ENCODE measurements around the gene IL37. TPM values are rescaled to one million over a fixed set of nuclear protein-coding genes. Genes with fewer than 3 reads are reported as not detected.

The IL37 gene
- total RNA-seq, result not detected in 2 replicates

DNA sequence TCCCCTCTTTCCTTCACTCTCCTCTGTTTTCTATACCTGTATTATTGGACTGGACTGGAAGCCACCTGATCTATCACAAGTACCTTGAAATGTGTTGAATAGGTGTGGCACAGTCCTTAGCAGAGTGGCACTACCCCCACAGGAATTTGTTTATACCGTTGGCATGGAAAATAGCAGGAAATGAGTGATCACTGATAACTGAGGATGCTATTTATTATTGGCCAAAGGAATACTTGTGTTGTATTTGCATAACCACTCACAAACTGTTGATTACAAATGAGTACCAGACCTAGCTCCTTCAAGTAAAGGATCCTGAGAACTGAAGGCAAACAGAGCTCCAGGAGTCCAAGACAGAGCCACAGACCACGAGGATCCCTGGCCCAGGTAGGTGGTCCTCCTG, at the start of gene IL37:
IL37 (plus strand) TSS at position 301 of the 400 bp plus-strand sequence. CDS start 1,848 bp downstream, outside the sequence.

Other genes with a start within 250 kb of the IL37 start
- not detected in 2 replicates for gene NT5DC4, start 190.1 kb upstream of the IL37 start, total RNA-seq
- 3.8 and 4.5 TPM in 2 replicates for gene CKAP2L, start 146.6 kb upstream of the IL37 start, total RNA-seq
- 0.13 and 0.32 TPM in 2 replicates for gene IL1A, start 126.7 kb upstream of the IL37 start, total RNA-seq
- 0.25 and 0.32 TPM in 2 replicates for gene IL1B, start 74.4 kb upstream of the IL37 start, total RNA-seq
- not detected in 2 replicates for gene IL36G, start 66.8 kb downstream of the IL37 start, total RNA-seq
- gene IL36A, start 94.3 kb downstream of the IL37 start, total RNA-seq, result not detected in 2 replicates
- gene IL36B, start 141.7 kb downstream of the IL37 start, total RNA-seq, result not detected in 2 replicates
- gene IL36RN, start 148.0 kb downstream of the IL37 start, total RNA-seq, result not detected in 2 replicates
- not detected in 2 replicates for gene IL1F10, start 156.8 kb downstream of the IL37 start, total RNA-seq
- not detected in 2 replicates for gene IL1RN, start 216.4 kb downstream of the IL37 start, total RNA-seq